B cell (primary cell): ENCODE results near the gene LDB1. TPM values are rescaled to one million over a fixed set of nuclear protein-coding genes. Genes with fewer than 3 reads are reported as not detected.

Experiments used
- ATAC-seq: fragments of 200-7000 bp; cut with Tn5 transposase; one replicate; pipeline ENCODE4 v1.10.0; 2021; ENCODE audit warnings: low read depth, mild to moderate bottlenecking, moderate number of reproducible peaks, moderate library complexity
- CTCF ChIA-PET: fragments of 350-600 bp; sonication (Branson Sonifier 250); formaldehyde crosslinking; loops from one replicate; lab custom pipeline; 2021; ENCODE audit warnings: antibody characterized with exemption, inconsistent platforms; lab: Charles Lee
- POLR2A ChIA-PET: fragments of 350-600 bp; sonication (Branson Sonifier 250); formaldehyde crosslinking; loops from one replicate; lab custom pipeline; 2021; ENCODE audit warnings: antibody characterized with exemption; lab: Charles Lee
- DNase-seq: peaks from one replicate; pipeline ENCODE4 v3.0.0; 2013
- H2AFZ ChIP-seq: 2 replicates; pipeline ENCODE4 v1.6.1; 2012; ENCODE audit warnings: mild to moderate bottlenecking, low read depth, low read length; ENCODE audit not compliant: insufficient read depth, poor library complexity, severe bottlenecking
- H3K27ac ChIP-seq, 2 donors: 1 replicate in 1 of 2; 2 replicates in 1 of 2; pipeline ENCODE4 v1.5.1; 2012 to 2013; ENCODE audit warnings: low read length in 2 of 2, mild to moderate bottlenecking in 2 of 2, moderate library complexity in 1 of 2
- H3K27me3 ChIP-seq, 4 experiments: fragments of 200-600 bp in 1 of 4; sonication (generic) in 1 of 4; replicated peaks in 1 of 4; 1 replicate in 2 of 4; 2 replicates in 2 of 4; pipeline versions ENCODE4 v1.6.1 to v1.7.0; 2013 to 2016; ENCODE audit warnings: low read length in 3 of 4, mild to moderate bottlenecking in 2 of 4, mixed read lengths in 1 of 4, moderate library complexity in 1 of 4; ENCODE audit not compliant: insufficient read depth in 4 of 4, control insufficient read depth in 3 of 4; ENCODE audit errors: control extremely low read depth in 1 of 4
- H3K36me3 ChIP-seq, 2 experiments: replicated peaks in 1 of 2; 1 replicate in 1 of 2; 2 replicates in 1 of 2; pipeline versions ENCODE4 v1.6.1 to v1.7.1; 2013; ENCODE audit warnings: low read length in 1 of 2; ENCODE audit not compliant: insufficient read depth in 2 of 2, control insufficient read depth in 1 of 2; ENCODE audit errors: control extremely low read depth in 1 of 2, extremely low read depth in 1 of 2
- H3K4me1 ChIP-seq, 2 donors: fragments of 200-600 bp in 1 of 2; sonication (generic) in 1 of 2; 1 replicate in 1 of 2; 2 replicates in 1 of 2; pipeline versions ENCODE4 v1.5.1 to v1.6.1; 2013 to 2017; ENCODE audit warnings: low read length in 2 of 2; ENCODE audit not compliant: control insufficient read depth in 2 of 2, insufficient read depth in 2 of 2
- H3K4me2 ChIP-seq: replicated peaks from 2 replicates; pipeline ENCODE3; 2012; ENCODE audit warnings: mild to moderate bottlenecking, low read depth, low read length; ENCODE audit not compliant: poor library complexity, severe bottlenecking
- H3K4me3 ChIP-seq, 5 experiments: fragments of 200-600 bp in 1 of 5; sonication (generic) in 1 of 5; 1 replicate in 3 of 5; 2 replicates in 2 of 5; pipeline versions ENCODE4 v1.5.1 to v1.7.0; 2011 to 2016; ENCODE audit warnings: low read length in 4 of 5, mild to moderate bottlenecking in 4 of 5, low read depth in 2 of 5, control low read depth in 1 of 5, moderate library complexity in 1 of 5; ENCODE audit not compliant: insufficient read depth in 1 of 5; ENCODE audit errors: control extremely low read depth in 1 of 5, extremely low read depth in 1 of 5
- H3K79me2 ChIP-seq: fragments of 200-600 bp; sonication (generic); one replicate; pipeline ENCODE4 v1.6.0; 2016; ENCODE audit warnings: low read length; ENCODE audit not compliant: control insufficient read depth, insufficient read depth
- H3K9ac ChIP-seq: fragments of 200-600 bp; sonication (generic); 2 replicates; pipeline ENCODE4 v1.6.1; 2017; ENCODE audit warnings: mild to moderate bottlenecking, low read length, moderate library complexity
- H3K9me3 ChIP-seq, 3 donors: one replicate each; pipeline versions ENCODE4 v1.6.1 to v1.7.1; 2013; ENCODE audit warnings: low read length in 2 of 3; ENCODE audit not compliant: control insufficient read depth in 2 of 3, insufficient read depth in 1 of 3; ENCODE audit errors: control extremely low read depth in 1 of 3
- H4K20me1 ChIP-seq: 2 replicates; pipeline ENCODE4 v1.6.0; 2012; ENCODE audit warnings: mild to moderate bottlenecking, low read length; ENCODE audit not compliant: insufficient read depth, control insufficient read depth, poor library complexity, severe bottlenecking
- H3K27ac Mint-ChIP-seq: one replicate; pipeline ENCODE4 v1.8.0; 2021; ENCODE audit warnings: mixed read lengths
- H3K27me3 Mint-ChIP-seq: one replicate; pipeline ENCODE4 v1.8.0; 2021; ENCODE audit warnings: mixed read lengths
- H3K4me1 Mint-ChIP-seq: one replicate; pipeline ENCODE4 v1.8.0; 2021; ENCODE audit warnings: mixed read lengths
- H3K4me3 Mint-ChIP-seq: one replicate; pipeline ENCODE4 v1.8.0; 2021; ENCODE audit warnings: mixed read lengths
- H3K9me3 Mint-ChIP-seq: one replicate; pipeline ENCODE4 v1.8.0; 2022; ENCODE audit warnings: mixed read lengths; ENCODE audit not compliant: insufficient read depth
- WGBS: methylation state at CpG from one replicate; pipeline ENCODE4 v1.1.5; 2013; ENCODE audit warnings: missing lambda C conversion rate; ENCODE audit not compliant: insufficient coverage; 5-methylcytosine and 5-hydroxymethylcytosine counted together
- intact Hi-C: fragments of 100-400 bp; cut with micrococcal nuclease; formaldehyde crosslinking; loops from one replicate; pipeline ENCODE4 v1.10.0; 2022
- polyA plus RNA-seq: library from polyadenylated mRNA; depleted of rRNA; stranded (reverse); fragments of >200 nt; gene quantifications from 2 replicates; pipeline ENCODE4 v1.2.3, GENCODE V29; 2012
- total RNA-seq, 2 donors: library from RNA; stranded (reverse); fragments of 120-200 nt in 1 of 2; gene quantifications; 1 replicate in 1 of 2; 2 replicates in 1 of 2; pipeline versions ENCODE4 v1.2.3 to v1.2.4, GENCODE V29; 2013 to 2022
- TF ChIP-seq, protein P1 (sequence below): fragments of 200-600 bp; IDR thresholded peaks from one replicate; pipeline ENCODE4 v1.8.0; 2022; ENCODE audit warnings: antibody characterized with exemption, mild to moderate bottlenecking

LDB1 gene
- total and polyA plus RNA-seq, 2 donors (not counting 1 experiment from before 2014, with no cell fraction given), result 114 to 139 TPM

DNA sequence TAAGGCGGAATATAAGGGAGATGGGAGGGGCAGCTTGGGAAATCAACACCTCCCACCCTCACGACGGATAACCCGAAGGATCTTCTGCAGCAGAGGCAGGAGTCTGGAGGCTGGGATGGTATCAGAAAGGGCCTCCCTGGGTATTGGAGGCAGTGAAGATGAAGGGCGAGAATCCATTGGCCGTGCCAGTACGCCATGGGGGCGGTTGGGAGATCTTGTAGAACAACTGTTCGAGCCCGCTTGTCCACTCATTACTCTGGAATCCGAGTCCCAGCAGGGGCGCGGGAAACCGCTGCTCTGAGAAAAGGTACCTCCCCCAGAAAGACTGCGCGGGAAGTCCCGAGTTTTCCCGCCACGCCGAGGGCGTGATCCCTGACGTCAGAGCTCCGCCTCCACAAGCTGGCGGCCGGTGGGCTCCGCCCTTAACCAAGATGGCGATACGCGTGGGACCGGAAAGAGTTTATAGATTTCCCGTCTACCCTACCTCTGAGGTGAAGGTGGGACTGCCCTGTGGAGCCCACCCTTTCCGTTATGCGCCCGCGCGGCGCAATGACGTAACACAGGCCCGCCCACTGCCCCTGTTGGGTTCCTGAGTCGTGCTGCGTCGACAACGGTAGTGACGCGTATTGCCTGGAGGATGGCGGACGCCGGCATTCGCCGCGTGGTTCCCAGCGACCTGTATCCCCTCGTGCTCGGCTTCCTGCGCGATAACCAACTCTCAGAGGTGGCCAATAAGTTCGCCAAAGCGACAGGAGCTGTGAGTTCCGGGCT is 31.8 kb upstream of the LDB1 start, which contains the start of gene NOLC1:
TSS of gene NOLC1 (plus strand) at position 616 of the 771 bp plus-strand sequence. CDS start at position 638, 22 bp downstream.
- peaks cover 15 to 24% of the 10 kb centered on the region in 2 donors for H3K4me1 ChIP-seq

More for the DNA sequence above, 31.8 kb upstream of the LDB1 start, which contains the start of gene NOLC1:
- Histone ChIP-seq H3K36me3 (peaks cover 0 to 45% of the 10 kb centered on the region in 2 experiments), H3K27me3 (no peaks in the 10 kb centered on the region), H3K4me3 (peak within 1 kb of the TSS; percentile 22 to 99 (median 96)), H4K20me1 (peaks cover 33% of the 10 kb centered on the region), H3K4me2 (peak within 1 kb of the TSS; percentile 95), H3K9ac (peak within 1 kb of the TSS; percentile 99), H3K9me3 (peaks cover 0 to 5% (median 0%) of the 10 kb centered on the region in 3 donors), H2AFZ (peak within 1 kb of the TSS; percentile 89), H3K27ac (peak within 1 kb of the TSS; percentile 85 to 93), H3K79me2 (peaks cover 48% of the 10 kb centered on the region)
- Mint-ChIP-seq H3K27ac (peak within 1 kb of the TSS; percentile 95), H3K9me3 (no peaks in the 10 kb centered on the region), H3K27me3 (no peaks in the 10 kb centered on the region), H3K4me1 (peaks cover 36% of the 10 kb centered on the region), H3K4me3 (peak within 1 kb of the TSS; percentile 95)
- intact Hi-C loops, result loop anchor here (1.0 to 5.0 kb wide), 12 partner anchors 20 to 1245 kb away; partner anchors contain the start of genes ARL3, ARMH3, ATP5MK and FBXL15
- ChIA-PET CTCF (interaction anchor here (0.6 to 1.4 kb wide), 6 partner anchors 17 to 272 kb away, joined by 3 to 5 read pairs (median 3); partner anchors contain the start of gene PPRC1), POLR2A (interaction anchor here (0.6 to 1.3 kb wide), 5 partner anchors 29 to 492 kb away, joined by 3 to 6 read pairs (median 3); partner anchors contain the start of genes LDB1, NPM3 and TRIM8)
- peak; percentile 97 for ATAC-seq
- DNase-seq, result peak; percentile 100
- TF ChIP-seq, protein P1, sequence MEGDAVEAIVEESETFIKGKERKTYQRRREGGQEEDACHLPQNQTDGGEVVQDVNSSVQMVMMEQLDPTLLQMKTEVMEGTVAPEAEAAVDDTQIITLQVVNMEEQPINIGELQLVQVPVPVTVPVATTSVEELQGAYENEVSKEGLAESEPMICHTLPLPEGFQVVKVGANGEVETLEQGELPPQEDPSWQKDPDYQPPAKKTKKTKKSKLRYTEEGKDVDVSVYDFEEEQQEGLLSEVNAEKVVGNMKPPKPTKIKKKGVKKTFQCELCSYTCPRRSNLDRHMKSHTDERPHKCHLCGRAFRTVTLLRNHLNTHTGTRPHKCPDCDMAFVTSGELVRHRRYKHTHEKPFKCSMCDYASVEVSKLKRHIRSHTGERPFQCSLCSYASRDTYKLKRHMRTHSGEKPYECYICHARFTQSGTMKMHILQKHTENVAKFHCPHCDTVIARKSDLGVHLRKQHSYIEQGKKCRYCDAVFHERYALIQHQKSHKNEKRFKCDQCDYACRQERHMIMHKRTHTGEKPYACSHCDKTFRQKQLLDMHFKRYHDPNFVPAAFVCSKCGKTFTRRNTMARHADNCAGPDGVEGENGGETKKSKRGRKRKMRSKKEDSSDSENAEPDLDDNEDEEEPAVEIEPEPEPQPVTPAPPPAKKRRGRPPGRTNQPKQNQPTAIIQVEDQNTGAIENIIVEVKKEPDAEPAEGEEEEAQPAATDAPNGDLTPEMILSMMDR, result no peak
- 7% methylated on average over 55 of the region's 59 CpGs for WGBS
